A549 (cell line): Measurements from ENCODE around the gene SPARC. TPM values are rescaled to one million over a fixed set of nuclear protein-coding genes. Genes with fewer than 3 reads are reported as not detected.

Source experiments
- ATAC-seq, 2 experiments: fragments of 200-7000 bp in 1 of 2; fragments of >200 bp in 1 of 2; cut with Nextera tagmentation in 1 of 2; cut with Tn5 transposase in 1 of 2; 3 replicates each; pipeline versions ENCODE4 v1.8.0 to v1.9.1; 2018 to 2020; ENCODE audit warnings: mild to moderate bottlenecking in 1 of 2, moderate library complexity in 1 of 2
- CTCF ChIA-PET: fragments of 300-600 bp; sonication (Branson Sonifier 250); formaldehyde crosslinking; extraction: SDS; loops from one replicate; lab custom pipeline; 2021; ENCODE audit warnings: antibody characterized with exemption, inconsistent platforms; lab: Yijun Ruan, JAX
- POLR2A ChIA-PET: fragments of 350-600 bp; formaldehyde crosslinking; extraction: SDS; loops from one replicate; lab custom pipeline; 2021; ENCODE audit warnings: antibody characterized with exemption, inconsistent platforms; lab: Yijun Ruan, JAX
- DNase-seq, 2 experiments: peaks; one replicate each; pipeline versions ENCODE4 v3.0.0 to v3.0.0-alpha.2; 2011 to 2016; ENCODE audit warnings: low read depth in 1 of 2, low spot score in 1 of 2
- FAIRE-seq: peaks from 2 replicates; lab custom pipeline; 2011; peaks lifted over from hg19 to GRCh38; lab: Jason Lieb, UNC
- H3K27ac ChIP-seq, 2 experiments: fragments of >200 bp; sonication (Bioruptor Twin); formaldehyde crosslinking; 3 replicates each; pipeline ENCODE4 v1.5.1; 2016 to 2017
- H3K4me1 ChIP-seq: fragments of >200 bp; sonication (Bioruptor Twin); formaldehyde crosslinking; 3 replicates; pipeline ENCODE4 v1.6.1; 2016
- H3K4me2 ChIP-seq: fragments of >200 bp; sonication (Bioruptor Twin); formaldehyde crosslinking; 3 replicates; pipeline ENCODE4 v1.6.1; 2016
- H3K4me3 ChIP-seq: fragments of >200 bp; sonication (Bioruptor Twin); formaldehyde crosslinking; 3 replicates; pipeline ENCODE4 v1.5.1; 2016
- H3K9me3 ChIP-seq: fragments of >200 bp; sonication (Bioruptor Twin); formaldehyde crosslinking; 3 replicates; pipeline ENCODE4 v1.6.1; 2016
- ATOH8 ChIP-seq: fragments of 250-450 bp; sonication (Bioruptor Pico); IDR thresholded peaks from 2 replicates; pipeline ENCODE4 v1.5.0; 2020; ENCODE audit warnings: low read depth, mild to moderate bottlenecking, moderate library complexity
- BCL3 ChIP-seq: fragments of >200 bp; sonication (Bioruptor Twin); formaldehyde crosslinking; IDR thresholded peaks from 3 replicates; pipeline ENCODE4 v1.6.1; 2016
- CBX2 ChIP-seq: fragments of 200-600 bp; sonication (generic); IDR thresholded peaks from 2 replicates; pipeline ENCODE4 v1.6.1; 2016; ENCODE audit warnings: low read depth, mild to moderate bottlenecking, borderline replicate concordance
- CTCF ChIP-seq: fragments of >200 bp; sonication (Bioruptor Twin); formaldehyde crosslinking; IDR thresholded peaks from 3 replicates; pipeline ENCODE4 v1.5.1; 2016
- ESRRA ChIP-seq: fragments of 150-350 bp; IDR thresholded peaks from 2 replicates; pipeline ENCODE4 v1.6.1; 2014; ENCODE audit warnings: mild to moderate bottlenecking, low read length, borderline replicate concordance
- HDAC2 ChIP-seq: fragments of 200-600 bp; sonication (generic); IDR thresholded peaks from 2 replicates; pipeline ENCODE4 v1.6.1; 2016
- HMGXB4 ChIP-seq: fragments of 250-450 bp; sonication (Bioruptor Pico); IDR thresholded peaks from 2 replicates; pipeline ENCODE4 v1.5.0; 2021; ENCODE audit warnings: mild to moderate bottlenecking, moderate library complexity, borderline replicate concordance
- HOXA7 ChIP-seq: fragments of 250-450 bp; sonication (Bioruptor Pico); IDR thresholded peaks from 2 replicates; pipeline ENCODE4 v1.5.0; 2020; ENCODE audit warnings: mild to moderate bottlenecking, moderate library complexity
- HOXB5 ChIP-seq: fragments of 250-450 bp; sonication (Bioruptor Pico); IDR thresholded peaks from 2 replicates; pipeline ENCODE4 v1.5.0; 2020; ENCODE audit warnings: mild to moderate bottlenecking, moderate library complexity
- KDM1A ChIP-seq: fragments of 200-600 bp; sonication (generic); IDR thresholded peaks from 2 replicates; pipeline ENCODE4 v1.6.1; 2016; ENCODE audit warnings: low read depth, mild to moderate bottlenecking
- MAX ChIP-seq: IDR thresholded peaks from 2 replicates; pipeline ENCODE4 v1.6.1; 2012
- MAZ ChIP-seq: fragments of 150-350 bp; IDR thresholded peaks from 2 replicates; pipeline ENCODE4 v1.6.1; 2014; ENCODE audit warnings: antibody characterized with exemption, low read depth, low read length, borderline replicate concordance
- NPAS2 ChIP-seq: fragments of 250-450 bp; sonication (Bioruptor Pico); IDR thresholded peaks from 2 replicates; pipeline ENCODE4 v1.8.0; 2022; ENCODE audit warnings: mild to moderate bottlenecking, moderate library complexity, borderline replicate concordance
- PHF8 ChIP-seq: fragments of 200-600 bp; sonication (generic); IDR thresholded peaks from 2 replicates; pipeline ENCODE4 v1.6.1; 2016; ENCODE audit warnings: low read depth, mild to moderate bottlenecking, antibody characterized with exemption, moderate library complexity, borderline replicate concordance
- REST ChIP-seq: fragments of 200-600 bp; sonication (generic); IDR thresholded peaks from 2 replicates; pipeline ENCODE4 v1.6.1; 2016; ENCODE audit warnings: antibody characterized with exemption, mild to moderate bottlenecking, moderate library complexity
- RFX5 ChIP-seq: fragments of 450-650 bp; IDR thresholded peaks from 2 replicates; pipeline ENCODE4 v1.7.1; 2014; ENCODE audit warnings: antibody characterized with exemption, mild to moderate bottlenecking, moderate library complexity
- RNF2 ChIP-seq: fragments of 200-600 bp; sonication (generic); IDR thresholded peaks from 2 replicates; pipeline ENCODE4 v1.6.1; 2016; ENCODE audit warnings: low read depth, mild to moderate bottlenecking, antibody characterized with exemption, moderate library complexity, borderline replicate concordance
- SREBF2 ChIP-seq: fragments of 450-650 bp; IDR thresholded peaks from 2 replicates; pipeline ENCODE4 v1.6.1; 2014; ENCODE audit warnings: mild to moderate bottlenecking, moderate library complexity
- TP53 ChIP-seq: fragments of 250-450 bp; sonication (Bioruptor Pico); IDR thresholded peaks from 2 replicates; pipeline ENCODE4 v1.5.0; 2021; ENCODE audit warnings: mild to moderate bottlenecking, moderate library complexity
- ZSCAN20 ChIP-seq: fragments of 250-450 bp; sonication (Bioruptor Pico); IDR thresholded peaks from 2 replicates; pipeline ENCODE4 v1.8.0; 2022; ENCODE audit warnings: mild to moderate bottlenecking, moderate library complexity
- WGBS: methylation state at CpG from one replicate; pipeline ENCODE4 v1.1.6; 2017; ENCODE audit errors: missing lambda C conversion rate; 5-methylcytosine and 5-hydroxymethylcytosine counted together
- polyA plus RNA-seq, 4 experiments: library from polyadenylated mRNA; depleted of rRNA in 3 of 4; stranded (reverse); fragments of >200 nt; fragmentation: RNase III in 1 of 4; extraction: RNeasy Plus Mini Kit Qiagen cat#74134 plus additional on column Dnase treatment in 1 of 4; gene quantifications; 2 replicates in 3 of 4; 3 replicates in 1 of 4; pipeline ENCODE4 v1.2.3, GENCODE V29; 2011 to 2017

The SPARC gene
- polyA plus RNA-seq, 2 of the 4 experiments (the other 2 are of a cell fraction) = 33.8 to 45.7 TPM

- TF ChIP-seq HDAC2 = no peak
- no peak for TF ChIP-seq SREBF2
- no peak for TF ChIP-seq ZSCAN20 (CRISPR knock-in tag)
- no peak for TF ChIP-seq CBX2
- TF ChIP-seq HOXB5 = no peak
- TF ChIP-seq KDM1A = no peak
- TF ChIP-seq HMGXB4 (CRISPR knock-in tag) = no peak
- ChIA-PET CTCF (interaction anchor here (2.1 to 3.3 kb wide), 2 partner anchors 13 to 101 kb away, joined by 9 to 12 read pairs; no protein-coding TSS in a partner anchor), POLR2A (no interaction called here)
- no peak for FAIRE-seq
- Histone ChIP-seq H3K9me3 (0 out of 3 replicates have a peak, but pooled peaks cover 4% of the 10 kb centered on the region), H3K4me2 (no peak overlapping the region), H3K4me1 (no peaks in the 10 kb centered on the region), H3K4me3 (no peak overlapping the region), H3K27ac (no peak overlapping the region)
- WGBS = 39% methylated on average over 4 of the region's 4 CpGs
- no peak for ATAC-seq
- DNase-seq = no peak
Observed at GRCh38 chr5:151638619-151639018, 48.1 kb downstream of the SPARC start.

- POLR2A ChIA-PET = no interaction called here
- H3K4me3 ChIP-seq = no peak overlapping the region
- TF ChIP-seq BCL3 (no peak), REST (no peak), HOXA7 (CRISPR knock-in tag) (no peak), ATOH8 (CRISPR knock-in tag) (no peak), KDM1A (no peak), RFX5 (no peak), PHF8 (no peak)
- TF ChIP-seq, all 56 proteins: peak for 0
- H3K4me1 ChIP-seq = no peaks in the 10 kb centered on the region
- CTCF ChIA-PET = interaction anchor here (0.6 to 3.3 kb wide), 6 partner anchors 10 to 192 kb away, joined by 3 to 12 read pairs (median 3); no protein-coding TSS in a partner anchor
- no peak; a peak in 1 of 6 replicates for ATAC-seq
- 67% methylated on average over 5 of the region's 5 CpGs for WGBS
- no peak overlapping the region for H3K27ac ChIP-seq
- H3K4me2 ChIP-seq = no peak overlapping the region
- H3K9me3 ChIP-seq = 0 out of 3 replicates have a peak, but pooled peaks cover 4% of the 10 kb centered on the region
- no peak for FAIRE-seq
- DNase-seq = no peak
Observed at GRCh38 chr5:151637676-151638075, 49.0 kb downstream of the SPARC start.

- Histone ChIP-seq H3K9me3 (0 out of 3 replicates have a peak, but pooled peaks cover 4% of the 10 kb centered on the region), H3K4me2 (no peak overlapping the region), H3K4me1 (no peaks in the 10 kb centered on the region), H3K27ac (no peak overlapping the region), H3K4me3 (no peak overlapping the region)
- DNase-seq = no peak
- TF ChIP-seq ESRRA (no peak), HOXA7 (CRISPR knock-in tag) (no peak), MAX (no peak), MAZ (no peak), TP53 (CRISPR knock-in tag) (no peak), RFX5 (no peak), KDM1A (no peak), CTCF (no peak), NPAS2 (CRISPR knock-in tag) (no peak), RNF2 (no peak)
- 0% methylated on average over 1 of the region's 1 CpG for WGBS
- CTCF ChIA-PET = interaction anchor here (1.6 kb wide), 1 partner anchor 18 kb away, joined by 5 read pairs; no protein-coding TSS in a partner anchor
- FAIRE-seq = no peak
- no peak for ATAC-seq
- POLR2A ChIA-PET = interaction anchor here (0.5 kb wide), 1 partner anchor 381 kb away, joined by 6 read pairs; no protein-coding TSS in a partner anchor
Observed at GRCh38 chr5:151633892-151634291, 52.8 kb downstream of the SPARC start.
